Activated T-cell treated with anti-CD3 and anti-CD28 coated beads, Interleukin-2, amount 50 U/mL, for 48 hours (primary cell): ENCODE measurements around the gene LPP.

Experiments
- DNase-seq, 2 experiments: peaks; one replicate each; pipeline ENCODE4 v3.0.0-alpha.2; 2020

Gene LPP

DNA sequence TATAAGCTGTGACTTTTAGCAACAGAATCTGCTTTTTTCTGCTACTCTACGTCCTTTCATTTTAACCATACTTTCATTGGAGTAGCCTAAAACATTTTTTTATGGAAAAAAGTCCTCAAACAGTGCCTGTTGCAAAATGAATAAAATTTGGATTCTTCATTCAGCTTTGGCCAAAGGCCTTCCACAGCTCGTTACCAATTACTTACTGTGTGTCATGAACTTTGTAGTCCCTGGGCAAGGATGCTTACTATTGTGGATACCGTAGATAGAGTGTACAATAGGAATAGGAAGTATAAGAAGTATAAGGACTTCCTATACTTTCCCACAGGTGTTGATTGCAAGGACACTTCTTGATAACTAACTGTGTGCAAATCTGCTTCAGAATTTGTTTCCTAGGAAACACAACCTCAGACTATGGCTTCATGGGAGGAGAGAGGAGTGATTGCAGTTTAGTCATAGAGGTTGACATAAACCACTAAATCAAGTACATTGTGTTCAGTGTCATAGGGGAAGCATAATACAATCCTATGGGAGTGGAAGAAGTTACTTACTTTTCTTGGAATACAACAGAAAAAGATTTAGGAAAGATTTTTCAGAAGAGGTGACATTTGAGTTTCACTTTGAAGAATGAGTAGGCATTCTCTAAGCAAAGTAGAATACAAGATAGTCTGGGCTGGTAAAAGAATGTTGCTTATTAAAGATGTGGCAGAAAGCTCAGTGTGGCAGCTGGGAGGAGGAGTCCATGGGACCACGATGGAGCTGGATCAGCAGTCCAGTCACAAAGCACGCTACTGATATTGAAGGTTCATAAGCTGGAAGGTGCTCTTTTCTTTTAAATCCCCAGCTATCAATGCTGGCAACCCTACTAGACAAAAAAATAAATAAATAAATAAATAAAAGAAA is 708.1 kb downstream of the LPP start:
- DNase-seq: no peak

DNA sequence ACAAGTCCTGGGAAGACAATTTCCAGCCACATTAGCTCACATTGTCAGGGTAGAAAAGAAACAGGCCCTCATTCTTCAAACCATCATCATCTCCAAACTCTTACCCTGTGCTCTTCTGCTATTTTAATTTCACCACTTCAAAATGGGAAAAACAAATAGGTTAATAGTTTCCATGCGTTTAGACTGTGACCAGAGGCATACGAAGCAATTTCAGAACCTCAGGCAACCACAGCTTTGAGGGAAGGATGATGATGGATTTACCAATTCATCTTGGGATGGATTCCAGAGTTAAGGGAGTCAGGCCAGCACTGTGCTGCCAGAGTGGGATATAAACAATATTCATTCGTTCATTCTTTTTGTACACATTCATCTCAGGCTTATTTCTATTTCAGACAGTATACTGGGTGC is 710.0 kb downstream of the LPP start:
- DNase-seq: no peak

DNA sequence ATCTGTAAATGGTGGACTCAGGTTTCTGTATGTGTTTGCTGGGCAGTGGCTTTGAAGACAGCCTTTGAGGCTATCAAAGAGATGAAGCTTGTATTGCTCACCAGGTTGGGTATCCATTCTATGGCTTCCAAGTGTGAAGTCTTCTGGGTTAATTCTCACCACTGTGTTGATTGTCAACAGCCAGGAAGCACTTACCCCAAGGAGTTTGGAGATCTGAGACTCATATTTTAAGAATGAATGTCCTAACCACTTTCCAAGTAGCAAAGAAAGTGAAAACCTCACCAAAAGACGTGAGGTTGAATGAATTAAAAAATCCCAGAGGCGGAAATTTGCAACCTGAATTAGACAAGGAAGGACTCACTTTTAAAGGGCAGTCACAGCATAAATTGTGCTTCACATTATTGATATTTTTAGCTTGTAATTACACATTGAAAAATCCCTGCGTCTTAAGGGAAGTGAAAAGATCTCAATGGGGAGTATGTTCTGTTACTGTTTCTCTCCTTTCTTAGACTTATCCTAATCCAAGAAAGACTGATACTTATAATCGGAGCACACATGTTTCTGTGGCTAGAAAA is 713.8 kb downstream of the LPP start:
- no peak for DNase-seq

DNA sequence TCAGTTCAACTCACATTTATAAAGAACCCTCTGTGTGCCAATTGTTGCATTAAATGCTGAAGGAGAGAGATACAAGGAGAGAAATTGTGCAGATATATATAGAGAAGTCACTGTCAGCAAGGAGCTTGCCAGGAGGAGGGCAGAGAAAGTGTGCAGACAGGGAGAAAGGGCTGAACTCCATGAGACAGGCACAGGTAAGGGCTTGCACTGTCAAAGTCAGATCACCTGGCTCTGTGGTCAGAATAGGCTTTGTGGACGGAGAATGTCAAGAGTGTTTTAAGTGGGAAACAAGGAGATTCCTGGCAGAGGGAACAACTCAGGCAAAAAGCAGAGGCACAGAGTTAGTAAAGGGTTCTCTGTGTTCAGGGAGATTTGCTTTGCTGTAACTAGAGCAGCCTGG is 714.8 kb downstream of the LPP start:
- DNase-seq: no peak

DNA sequence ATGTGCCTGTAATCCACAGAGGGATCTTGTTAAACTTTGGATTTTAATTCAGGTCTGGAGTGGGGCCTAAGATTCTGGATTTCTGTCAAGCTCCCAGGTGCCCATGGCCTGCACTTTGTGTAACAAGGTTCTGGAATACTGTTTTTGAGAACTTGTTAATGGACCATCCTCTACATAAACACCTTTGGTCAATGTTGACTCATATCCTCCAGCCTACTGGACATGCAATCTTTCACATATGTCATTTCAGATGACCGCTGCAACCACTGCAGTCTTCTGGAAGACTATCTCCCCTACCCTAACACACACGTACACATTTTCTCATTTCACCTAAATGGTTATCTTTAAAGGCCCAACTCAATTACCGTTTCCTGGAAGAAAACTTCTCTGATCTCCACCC is 715.7 kb downstream of the LPP start:
- DNase-seq: no peak

DNA sequence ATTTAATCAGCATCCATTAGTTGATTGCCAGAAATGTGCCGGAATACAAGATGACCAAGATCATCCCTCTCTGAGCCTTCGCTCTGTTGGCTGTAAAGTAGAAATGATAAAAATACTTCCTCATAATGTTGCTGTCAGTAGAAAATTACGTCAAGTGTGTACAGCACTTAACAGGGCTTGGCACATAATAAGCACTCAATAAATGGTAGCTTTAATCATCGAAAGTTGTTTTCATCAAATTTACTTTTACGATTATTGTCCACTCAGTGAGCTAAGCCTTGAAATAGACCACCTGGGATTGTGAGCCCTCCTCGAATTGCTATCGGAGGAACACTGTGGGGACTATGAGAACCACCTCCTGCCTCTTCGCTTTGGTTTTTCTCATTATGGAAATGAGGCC is 716.5 kb downstream of the LPP start:
- no peak for DNase-seq

DNA sequence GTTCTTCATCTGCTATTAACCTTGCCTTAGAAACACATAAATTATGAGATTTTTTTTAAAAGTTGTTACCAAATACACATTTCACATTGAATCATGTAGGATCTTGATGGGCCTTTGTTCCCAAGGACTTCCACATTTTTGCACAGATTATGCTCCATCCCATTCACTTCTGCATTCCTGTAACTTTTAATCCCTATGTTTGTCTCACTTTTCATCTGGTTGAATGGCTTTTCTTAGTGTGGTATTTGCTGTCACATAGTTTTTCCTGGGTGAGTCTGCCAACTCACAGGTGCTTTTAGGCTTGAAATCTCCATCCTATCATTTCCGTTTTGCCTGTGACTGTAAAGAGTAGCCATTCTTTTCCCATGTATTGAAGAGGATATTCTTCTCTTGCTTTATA is 720.6 kb downstream of the LPP start:
- no peak for DNase-seq

DNA sequence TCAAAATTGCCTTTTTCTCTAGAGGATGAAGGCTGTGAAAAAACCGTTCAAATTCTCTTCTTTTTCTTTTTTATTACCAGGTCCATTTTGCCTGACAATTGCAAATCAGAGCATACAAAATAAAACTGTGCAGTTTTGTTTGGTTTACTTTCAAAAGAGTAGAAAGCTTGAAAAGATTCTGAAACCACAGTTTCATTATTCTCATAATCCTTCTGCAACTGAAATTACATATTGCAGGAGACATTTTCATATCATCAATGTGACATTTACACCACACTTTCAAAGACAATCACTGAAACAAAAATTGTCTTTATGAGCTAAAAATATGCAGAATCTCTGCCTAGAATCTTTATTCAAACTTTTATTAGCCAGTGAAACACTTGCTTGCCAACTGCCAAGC is 721.5 kb downstream of the LPP start:
- DNase-seq: no peak

DNA sequence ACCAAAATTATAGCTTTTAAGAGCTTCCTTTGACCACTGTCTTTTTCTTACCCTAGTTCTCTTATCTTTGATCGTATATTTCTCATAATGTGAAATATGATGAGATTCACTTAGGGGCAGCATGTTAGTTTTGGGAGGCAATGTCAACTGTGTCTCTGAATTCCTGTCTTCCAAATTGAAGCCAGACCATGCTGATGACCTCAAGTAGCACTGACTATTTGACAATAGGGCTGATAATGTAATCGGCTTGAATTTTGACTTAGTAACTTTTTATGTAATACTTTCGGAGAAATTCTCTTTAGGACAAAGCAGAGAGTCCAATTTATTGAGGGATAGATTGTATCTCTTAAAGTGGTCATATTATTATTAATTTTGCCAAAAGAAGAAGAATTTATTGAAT is 722.4 kb downstream of the LPP start:
- no peak for DNase-seq

DNA sequence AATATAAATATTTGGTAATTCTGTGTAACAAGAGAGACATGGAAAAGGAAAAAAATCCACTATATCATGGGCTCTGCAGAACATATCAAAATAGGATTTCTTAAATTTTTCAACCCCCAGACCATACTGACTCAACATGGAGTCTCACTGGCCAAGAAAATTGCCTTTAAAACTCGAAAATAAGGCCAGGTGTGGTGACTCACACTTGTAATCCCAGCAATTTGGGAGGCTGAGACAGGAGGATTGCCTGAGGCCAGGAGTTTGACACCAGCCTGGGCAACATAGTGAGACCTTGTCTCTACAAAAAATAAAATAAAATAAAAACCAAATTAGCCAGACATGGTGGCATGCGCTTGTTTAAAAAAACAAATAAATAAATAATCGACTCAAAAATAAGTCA is 723.4 kb downstream of the LPP start:
- DNase-seq: no peak

DNA sequence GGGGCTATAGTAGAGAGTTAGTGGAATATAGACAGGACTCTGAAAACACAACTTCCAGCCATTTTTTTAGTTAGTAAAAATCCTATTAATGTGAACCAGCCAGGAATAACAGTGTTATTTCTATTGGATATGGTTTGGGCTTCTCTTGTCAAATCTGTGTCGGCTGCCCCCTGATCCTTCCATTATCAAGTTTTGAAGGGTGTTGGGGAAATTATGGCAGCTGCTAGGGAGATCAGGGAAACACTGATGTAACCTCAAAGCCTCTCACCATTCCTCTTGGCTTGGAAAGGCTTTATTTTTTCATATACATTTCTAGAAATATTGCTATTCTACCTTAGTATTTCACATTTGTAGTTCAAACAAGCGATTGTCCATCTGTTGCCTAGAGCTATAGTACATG is 724.1 kb downstream of the LPP start:
- DNase-seq: no peak

DNA sequence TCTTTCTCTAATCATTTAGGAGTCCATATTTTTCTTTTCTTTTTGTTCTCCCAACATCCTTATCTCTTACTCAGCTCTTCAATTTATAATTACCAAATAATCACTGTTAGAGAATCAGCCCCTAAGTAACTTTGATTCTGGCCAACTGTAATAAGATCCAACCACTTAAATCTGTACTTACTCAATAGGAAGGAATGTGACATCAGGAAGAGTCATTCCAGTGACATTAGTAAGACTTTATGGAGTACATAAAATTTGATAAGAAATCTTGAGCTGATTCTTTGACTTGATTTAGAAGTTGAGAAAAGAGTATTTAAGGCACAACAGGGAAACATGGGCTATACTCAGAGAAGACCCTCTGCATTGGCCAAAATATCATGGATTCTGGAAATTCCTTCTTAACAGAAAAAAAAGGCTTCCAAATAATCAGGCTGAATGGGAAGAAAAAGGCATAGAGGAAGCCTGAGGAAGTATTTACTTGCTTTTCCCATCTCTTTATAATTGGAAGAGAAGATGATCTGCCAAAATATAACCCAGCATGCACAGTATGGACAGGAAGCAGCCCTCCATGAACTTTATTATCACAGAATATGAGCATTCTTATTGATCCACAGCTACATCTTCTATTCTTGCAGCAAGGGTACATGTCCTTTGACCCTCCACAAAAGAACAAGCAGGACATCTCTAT is 728.1 kb downstream of the LPP start:
- DNase-seq: no peak

DNA sequence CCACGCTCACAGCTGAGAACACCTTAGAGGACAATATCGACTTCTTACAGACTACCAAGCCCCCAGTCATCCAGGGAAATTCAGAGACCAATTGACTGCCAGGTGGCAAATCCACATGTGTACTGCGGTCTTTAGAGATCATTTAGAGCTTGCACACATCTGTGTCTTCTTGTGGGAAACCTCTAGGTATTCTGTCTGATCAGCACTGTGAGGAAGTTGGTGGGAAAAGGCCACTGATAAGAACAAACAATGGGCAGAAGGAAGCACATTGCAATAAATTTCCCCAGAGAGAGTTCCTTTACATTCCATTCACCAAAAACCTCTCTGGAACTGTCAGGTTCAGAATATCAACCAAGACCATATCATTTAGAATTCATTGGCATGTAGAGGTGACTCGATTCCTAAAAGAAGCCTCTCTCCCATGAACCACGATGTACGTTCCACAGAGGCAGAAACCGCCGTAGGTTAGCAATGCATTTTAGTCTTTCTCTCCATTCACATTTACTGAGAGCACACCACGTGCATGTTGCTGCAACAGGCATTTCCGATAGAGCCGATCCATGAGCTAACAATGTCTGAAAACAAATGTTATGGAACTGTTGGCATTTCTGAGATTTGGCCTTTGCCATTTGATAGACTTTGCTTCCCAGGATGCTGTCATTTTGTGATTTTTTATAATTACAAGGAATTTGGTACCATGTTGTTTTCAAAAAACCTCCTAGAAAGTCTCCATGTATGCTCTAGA is 730.5 kb downstream of the LPP start:
- no peak for DNase-seq

DNA sequence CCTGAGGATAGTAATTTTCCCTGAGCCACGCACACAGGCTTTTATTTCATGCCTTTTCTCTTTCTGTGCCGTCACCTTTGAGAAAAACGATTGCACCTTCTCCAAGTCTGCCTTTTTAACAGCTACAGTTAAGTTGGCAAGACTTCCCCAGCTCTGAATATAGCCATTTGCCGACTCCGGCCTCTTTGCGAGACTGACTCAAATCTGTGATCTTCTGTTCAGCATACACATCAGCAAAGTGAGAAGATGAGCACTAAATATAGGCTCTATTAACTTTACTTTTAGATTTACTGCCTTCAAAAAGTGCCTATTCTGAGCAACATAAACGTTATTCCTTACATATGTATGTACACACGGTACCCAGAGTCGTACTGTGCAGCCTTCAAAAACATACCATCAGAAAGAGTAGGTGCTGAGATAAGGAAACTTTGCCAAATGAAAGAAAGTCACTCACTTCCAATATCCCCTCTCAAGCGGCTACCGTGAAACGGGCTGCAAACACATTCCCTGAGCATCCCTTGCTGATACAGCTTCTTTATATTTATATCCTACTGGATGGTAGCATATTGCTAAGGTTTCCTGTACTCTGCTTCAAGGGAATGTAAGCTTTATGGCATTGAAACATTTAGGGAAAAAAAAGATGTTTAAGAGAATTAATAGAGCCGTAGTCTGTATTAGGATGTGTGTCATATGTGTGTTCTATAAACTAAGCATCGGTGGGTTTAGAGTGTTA is 734.5 kb downstream of the LPP start:
- DNase-seq: no peak

DNA sequence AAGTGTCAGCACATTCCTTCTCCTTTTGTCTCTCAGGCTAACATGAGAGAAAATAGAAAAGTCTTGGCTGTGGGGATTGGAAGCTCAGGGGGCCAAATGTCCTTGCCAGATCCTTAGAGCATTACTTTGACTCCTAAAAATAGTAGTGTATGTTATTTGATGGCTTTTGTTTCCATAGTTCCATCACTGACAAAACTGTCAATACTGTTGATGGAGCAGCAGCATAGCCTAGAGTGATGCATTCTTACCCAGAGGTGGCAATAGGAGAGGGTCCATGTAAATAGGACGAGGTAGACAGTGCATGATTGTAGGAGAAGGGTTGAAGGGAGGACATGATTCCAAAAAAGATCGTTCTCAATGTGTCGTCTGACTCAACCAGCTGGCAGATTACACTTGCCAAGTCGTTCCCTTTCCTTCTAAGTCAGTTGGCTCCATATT is 735.1 kb downstream of the LPP start:
- DNase-seq: no peak

DNA sequence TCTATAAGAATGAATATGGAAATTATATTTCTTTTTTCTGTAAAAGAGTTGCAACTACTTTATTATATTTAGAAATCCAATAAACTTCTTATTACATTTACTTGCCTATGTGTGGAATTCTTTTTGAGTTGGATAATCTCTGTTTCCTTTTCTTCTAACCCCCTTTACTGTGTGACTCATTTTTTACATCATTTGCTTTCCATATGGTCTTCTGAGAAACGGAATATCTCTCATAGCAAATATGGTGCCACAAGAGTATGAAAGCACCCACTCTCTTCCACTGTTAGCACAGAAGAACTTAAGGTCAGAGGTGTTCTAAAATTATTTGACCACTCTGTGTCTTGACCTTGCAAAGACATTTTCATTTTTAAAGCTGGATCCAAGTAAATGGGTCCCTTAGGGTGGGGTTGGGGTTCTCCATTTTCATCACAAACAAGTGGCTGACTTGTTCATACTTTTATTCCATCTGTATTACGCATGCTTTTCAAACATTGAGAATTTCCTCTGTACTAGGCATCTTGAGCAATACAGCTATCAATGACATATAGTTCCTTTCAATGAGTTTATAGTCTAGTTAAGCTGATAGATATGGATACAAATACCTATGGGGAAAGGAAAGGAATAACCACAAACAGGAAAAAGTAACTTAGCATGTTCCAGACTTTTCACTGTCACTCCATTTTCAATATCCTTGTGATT is 736.8 kb downstream of the LPP start:
- DNase-seq: no peak

DNA sequence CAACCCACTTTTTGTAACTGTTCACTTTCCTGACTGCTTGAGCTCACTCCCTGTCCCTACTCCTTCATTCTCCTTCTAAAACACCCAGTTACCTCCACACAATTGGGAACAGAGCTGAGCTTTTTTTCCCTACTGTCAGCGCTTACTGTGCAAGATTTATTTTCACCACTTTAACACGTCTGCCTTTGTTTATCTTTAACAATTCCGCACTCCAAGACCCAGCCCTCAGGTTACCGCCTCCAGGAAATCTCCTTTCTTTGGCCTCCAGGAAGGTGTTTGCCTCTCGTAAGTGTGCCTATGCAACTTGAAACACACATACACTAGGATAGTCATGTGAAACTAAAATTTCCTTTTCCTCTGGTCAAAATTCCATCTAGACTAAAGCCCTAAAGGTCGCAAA is 745.9 kb downstream of the LPP start:
- no peak for DNase-seq

DNA sequence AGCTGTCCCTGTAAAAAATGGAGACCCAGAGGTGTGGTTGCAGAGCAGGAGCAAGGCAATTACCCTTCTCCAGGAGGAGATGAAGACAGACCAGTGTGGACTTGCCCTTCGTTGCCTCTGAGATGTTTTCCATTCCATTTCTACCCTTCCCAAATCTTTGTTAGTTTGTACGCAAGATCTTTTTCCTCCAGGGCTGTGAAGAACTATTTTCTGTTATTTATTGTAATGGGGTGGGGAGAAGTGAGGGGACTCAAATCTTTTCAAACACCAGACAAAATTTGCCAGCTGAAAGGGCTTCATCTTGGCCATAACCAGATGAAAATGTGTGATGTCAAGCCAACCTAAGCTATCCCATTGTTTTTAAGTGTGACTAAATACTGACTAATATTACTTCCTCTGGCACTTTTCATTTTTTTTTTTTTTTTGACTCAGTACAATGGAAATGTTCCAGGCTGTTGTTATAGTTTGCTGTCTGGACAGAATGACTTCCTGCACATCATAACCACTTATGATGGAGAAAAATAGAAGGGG is 746.5 kb downstream of the LPP start:
- no peak for DNase-seq

DNA sequence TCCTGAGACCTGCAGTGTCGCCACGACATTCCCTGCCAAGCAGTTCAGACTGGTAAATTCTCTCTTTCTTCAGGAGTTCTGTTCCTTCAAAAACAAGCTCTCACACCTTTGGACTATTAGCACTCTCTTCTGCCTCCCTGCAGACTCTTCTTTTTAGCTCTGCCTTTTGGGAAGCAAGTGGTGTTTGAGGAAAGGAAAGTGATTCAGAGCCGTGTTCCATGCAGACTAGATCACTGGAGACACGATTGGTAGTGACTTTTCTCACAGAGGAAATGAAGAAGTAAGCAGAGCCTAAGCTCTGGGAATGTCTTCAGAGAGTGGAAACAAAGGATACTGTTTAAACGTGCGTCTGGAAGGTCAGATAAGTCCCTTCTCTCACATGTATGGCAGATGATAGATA is 747.2 kb downstream of the LPP start:
- no peak for DNase-seq

DNA sequence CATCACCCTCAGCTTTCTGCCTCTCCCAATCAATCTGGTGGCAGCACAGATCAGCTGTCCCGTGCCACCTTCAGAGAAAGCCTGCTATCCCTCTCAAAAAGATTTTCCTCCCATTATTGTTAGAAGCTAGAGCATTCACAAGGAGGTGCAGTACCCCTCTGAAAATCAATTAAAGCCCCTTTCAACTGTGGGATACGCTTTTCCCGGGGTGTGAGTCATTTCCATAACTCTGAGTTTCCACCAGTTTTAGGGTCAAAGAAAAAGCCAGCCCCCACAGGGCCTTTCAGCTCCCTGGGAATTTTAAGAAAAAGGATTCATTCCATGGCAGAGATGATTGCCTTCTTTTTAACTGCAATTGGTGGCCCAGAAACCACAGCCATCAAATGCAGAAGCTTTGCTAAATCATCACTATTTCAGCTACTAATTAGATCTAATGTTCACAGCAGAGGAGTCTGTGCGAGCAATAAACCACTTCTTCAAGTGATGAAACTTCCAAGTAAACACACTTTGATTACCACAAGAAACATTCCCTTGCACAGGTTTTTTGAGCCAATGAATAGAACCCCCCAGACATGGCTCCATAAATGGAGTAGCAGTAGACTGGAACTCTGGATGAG is 747.8 kb downstream of the LPP start:
- DNase-seq: no peak

DNA sequence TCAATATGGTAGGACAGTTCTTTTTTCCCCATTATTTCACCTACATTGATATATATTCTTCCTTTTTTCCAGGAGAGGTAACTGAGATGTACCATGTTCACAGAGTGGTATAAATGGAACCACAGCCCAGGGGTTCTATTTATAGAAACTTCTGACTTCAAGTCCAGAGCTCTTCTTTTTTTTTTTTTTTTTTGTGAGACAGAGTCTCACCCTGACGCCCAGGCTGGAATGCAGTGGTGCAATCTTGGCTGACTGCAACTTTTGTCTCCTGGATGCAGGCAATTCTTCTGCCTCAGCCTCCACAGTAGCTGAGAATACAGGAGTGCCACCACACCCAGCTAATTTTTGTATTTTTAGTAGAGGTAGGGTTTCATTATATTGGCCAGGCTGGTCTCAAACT is 750.7 kb downstream of the LPP start:
- no peak for DNase-seq
